CD4-positive, alpha-beta T cell treated with Interleukin-17A for 4 hours (primary cell): ENCODE measurements around the gene LAMA3.
A peak's percentile ranks its signal among the peaks of the same experiment; 100 is the strongest.

Experiments used
- DNase-seq: peaks from one replicate; pipeline ENCODE4 v3.0.0-alpha.2; 2020; ENCODE audit warnings: mixed read lengths

Gene LAMA3

DNA sequence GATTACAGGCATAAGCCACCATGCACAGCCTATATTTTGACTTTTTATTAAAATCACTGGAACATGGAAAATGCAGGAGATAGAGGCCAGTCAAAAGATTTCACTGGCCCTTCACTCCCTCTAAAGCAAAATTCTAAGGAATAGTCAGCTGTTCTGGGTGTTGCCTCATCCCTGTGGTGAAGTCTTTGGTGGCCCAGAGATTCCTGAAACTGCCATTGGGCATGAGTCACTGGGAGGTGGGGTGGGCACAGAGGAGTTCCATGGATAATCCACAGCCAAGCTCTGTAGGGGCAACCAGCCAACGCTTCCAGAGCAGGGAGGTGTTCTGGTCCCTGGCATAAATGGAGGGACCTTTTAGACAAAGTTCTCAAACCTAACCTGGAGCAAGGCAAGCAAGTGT, 235.6 kb downstream of the LAMA3 start:
- no peak for DNase-seq

DNA sequence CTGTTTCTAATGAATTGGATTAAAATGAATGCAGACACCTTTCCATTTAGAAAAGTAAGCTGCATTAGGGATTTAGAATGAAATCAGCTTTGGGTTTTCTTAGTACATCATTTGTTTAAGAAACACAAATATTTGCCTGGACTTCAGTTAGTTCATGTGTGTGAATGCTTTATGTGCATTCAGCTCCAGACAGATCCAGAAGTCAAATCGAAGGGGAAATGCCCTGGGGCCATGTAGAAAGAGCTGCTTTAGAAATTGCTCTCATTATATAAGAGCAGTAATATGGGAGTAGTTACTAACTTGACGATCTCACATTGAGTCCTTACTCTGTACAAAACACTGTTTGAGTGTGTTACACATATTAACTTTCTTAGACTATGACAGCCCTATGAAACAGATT, 237.3 kb downstream of the LAMA3 start:
- no peak for DNase-seq

DNA sequence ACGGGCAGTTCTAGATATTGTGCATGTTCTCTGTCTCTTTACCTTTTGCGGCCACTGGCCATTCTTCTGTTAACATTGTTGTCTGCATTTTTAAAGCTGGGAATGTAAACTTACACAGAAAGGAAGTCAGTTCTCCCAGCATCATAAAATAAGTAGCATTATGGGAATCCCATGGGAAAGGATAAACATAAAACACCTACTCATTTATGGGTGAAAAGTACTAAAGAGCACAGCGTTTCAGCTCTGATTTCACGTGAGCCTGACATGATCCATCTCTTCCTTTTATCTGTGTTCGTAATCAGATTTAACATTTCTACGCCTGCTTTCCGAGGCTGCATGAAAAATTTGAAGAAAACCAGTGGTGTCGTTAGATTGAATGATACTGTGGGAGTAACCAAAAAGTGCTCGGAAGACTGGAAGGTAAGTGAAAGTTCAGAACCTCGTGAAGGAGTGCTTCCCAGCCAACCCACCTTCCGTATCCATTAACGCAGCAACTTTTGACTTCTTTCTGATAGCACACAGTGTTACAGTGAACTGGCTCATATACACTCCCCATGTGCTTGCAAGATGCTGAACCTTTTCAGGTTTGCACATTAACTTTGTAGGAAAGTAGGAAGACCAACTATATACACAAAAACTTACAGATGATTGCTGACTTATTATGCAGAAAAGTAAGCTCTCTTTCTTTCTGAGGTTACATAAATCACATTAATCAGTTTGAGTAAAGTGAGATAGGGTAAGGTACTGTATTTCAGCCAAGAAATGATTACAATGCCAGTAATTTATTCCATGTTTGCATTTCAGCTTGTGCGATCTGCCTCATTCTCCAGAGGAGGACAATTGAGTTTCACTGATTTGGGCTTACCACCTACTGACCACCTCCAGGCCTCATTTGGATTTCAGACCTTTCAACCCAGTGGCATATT, 238.8 kb downstream of the LAMA3 start:
- no peak for DNase-seq

DNA sequence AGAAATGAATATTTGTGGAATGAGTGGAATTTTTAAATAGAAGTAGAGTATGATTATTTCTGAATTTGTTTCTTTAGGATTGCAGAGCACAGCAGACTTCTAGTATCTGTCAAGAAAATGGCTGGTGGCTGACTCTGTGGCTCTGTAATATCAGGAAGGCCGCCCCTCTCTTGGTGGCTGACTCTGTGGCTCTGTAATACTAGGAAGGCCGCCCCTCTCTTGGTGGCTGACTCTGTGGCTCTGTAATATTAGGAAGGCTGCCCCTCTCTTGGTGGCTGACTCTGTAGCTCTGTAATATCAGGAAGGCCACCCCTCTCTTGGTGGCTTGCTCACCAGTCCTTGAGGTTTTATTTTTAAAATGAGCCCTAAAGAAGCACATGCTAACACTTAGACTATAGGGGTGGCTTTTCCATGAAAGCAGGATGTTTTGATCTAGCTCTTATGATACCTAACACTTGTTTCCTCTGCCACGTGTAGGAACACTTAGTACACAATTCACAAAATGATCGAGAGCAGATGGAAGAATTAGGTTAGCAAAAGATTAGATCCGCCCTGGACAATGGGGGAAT, 240.2 kb downstream of the LAMA3 start:
- DNase-seq: peak; percentile 10

- no peak for DNase-seq
These were observed 240.7 kb downstream of the LAMA3 start for GRCh38 chr18:23930002-23930401.

GRCh38 chr18:23932385-23933067, 243.3 kb downstream of the LAMA3 start:
- no peak for DNase-seq

DNA sequence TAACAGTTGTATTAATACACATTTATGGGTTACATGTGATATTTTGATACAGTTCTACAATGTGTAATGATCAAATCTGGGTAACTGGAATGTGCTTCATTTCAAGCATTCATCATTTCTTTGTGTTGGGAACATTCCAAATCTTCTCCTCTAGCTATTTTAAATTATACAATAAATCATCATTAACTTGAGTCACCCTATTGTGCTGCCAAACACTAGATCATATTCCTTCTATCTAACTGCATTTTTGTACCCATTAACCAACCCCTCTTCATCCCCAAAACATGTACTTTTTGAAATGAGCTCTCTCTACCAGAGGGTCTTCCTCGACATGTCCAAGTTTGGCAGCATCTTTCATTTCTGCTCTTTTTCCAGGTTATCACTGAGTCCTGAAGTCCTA, 244.2 kb downstream of the LAMA3 start:
- DNase-seq: no peak

DNA sequence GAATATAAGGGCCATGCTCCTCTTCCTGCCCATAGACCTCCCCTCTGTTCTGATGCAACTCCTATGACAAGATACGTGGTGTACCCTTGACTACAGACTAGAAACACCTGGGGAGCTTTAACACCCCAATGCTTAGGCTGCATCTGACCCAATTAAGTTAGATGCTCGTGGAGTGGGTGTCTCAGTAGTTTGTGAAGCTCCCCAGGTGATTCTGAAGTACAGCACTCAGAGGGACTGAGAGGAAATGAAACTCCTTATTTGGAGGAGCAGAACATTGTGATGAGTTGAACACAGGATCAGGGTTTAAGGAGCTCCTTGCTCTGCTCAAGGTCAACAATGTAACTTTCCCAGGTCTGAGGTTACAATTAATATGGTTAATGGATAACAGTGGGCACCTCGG, 245.0 kb downstream of the LAMA3 start:
- DNase-seq: no peak

GRCh38 chr18:23934863-23935262, 245.6 kb downstream of the LAMA3 start:
- no peak for DNase-seq

DNA sequence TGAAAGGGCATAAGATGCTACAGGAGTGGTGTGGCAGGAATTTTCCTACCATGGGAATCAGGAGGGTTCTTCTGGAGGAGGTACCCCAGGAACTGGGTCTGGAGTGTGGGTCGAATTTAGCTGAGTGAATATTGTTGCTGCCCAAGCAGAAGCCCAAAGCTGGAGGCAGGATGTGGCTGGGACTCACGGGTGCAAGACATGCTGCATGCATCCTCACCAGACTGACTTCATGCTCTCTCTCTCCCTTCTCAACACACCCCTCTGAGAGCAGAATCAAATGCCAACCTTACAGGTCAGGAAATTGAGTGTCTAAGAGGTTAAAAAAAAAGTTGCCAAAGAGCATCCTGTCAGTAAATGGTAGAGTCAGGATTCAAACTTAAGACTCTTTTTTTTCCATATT, 246.6 kb downstream of the LAMA3 start:
- peak; percentile 67 for DNase-seq

DNA sequence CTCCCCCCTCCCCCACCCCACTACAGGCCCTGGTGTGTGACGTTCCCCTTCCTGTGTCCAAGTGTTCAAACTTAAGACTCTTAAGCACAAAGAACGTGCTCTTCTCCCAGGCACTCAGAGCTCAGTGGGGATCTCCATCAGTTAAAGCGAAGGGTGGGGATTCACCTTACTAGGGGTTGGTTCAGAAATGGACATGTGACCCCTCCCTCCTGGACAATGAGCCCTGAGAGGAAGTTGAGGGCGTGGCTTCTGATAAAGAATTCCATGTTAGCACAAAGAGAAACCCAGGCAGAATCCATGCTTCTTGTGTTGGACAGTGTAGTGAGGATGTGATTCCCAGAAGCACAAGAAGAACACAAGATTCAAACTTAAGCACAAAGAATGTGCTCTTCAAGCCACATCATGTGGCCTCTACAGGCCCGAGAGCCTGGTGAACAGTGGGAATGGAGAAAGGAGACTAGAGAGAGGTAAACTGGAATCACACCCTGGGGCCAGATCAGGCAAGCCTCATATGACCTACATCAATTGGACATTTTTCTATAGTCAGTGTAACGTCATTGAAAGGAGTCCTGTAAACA, 247.2 kb downstream of the LAMA3 start:
- no peak for DNase-seq

DNA sequence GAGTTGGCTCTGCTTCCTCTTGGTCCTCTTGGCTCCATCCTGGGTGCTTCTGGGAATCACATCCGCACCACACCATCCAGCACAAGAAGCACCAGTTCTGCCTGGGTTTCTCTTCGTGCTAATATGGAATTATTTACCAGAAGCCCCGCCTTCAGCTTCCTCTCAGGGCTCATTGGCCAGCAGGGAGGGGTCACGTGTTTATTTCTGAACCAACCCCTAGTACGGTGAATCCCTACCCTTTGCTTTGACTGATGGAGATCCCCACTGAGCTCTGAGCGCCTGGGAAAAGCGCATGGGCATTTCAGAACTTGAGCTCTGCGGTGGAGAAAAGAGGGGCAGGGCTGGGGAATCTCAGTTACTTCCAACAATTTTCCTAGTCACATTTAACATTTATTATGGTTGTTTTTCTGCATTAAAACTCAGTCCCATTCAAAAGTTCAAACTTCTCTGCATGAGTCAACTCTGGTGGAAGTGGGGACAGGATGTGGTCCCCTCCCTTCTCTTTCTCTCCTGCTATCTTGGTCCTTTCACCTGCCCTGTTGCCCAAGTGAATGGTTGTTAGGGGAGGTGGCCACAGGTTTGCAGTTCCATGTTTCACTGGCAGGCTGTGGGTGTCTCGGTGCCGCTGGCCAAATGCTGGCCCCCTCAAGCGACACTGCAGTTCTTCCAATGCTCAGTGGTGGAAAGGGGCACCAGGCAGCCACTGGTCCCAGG, 248.9 kb downstream of the LAMA3 start:
- peak; percentile 45 for DNase-seq

DNA sequence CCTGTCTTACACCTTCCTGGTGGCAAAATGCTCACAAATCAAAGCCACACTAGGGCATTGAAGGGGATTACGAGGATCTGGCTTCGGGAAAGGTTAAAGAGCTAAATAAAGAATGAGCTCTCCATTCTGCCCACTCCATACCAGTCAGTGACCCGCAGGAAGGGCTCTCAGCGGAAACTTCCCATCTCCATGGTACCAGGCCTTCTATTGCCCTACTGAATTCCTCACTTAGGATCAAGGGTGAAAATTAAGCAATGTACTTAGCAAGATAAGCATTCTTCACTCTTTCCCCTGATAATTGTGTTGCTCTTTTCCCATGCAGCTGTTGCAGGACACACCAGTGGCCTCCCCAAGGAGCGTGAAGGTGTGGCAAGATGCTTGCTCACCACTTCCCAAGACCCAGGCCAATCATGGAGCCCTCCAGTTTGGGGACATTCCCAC, 249.7 kb downstream of the LAMA3 start:
- no peak for DNase-seq

GRCh38 chr18:23939366-23939765, 250.1 kb downstream of the LAMA3 start:
- DNase-seq: no peak

- no peak for DNase-seq
These were observed 250.6 kb downstream of the LAMA3 start for GRCh38 chr18:23939896-23940295.

- DNase-seq: no peak
These were observed 252.5 kb downstream of the LAMA3 start for GRCh38 chr18:23941791-23942190.

GRCh38 chr18:23943104-23943503, 253.9 kb downstream of the LAMA3 start:
- DNase-seq: peak; percentile 31

GRCh38 chr18:23943903-23944624, 254.8 kb downstream of the LAMA3 start:
- DNase-seq: no peak

- no peak for DNase-seq
These were observed 256.3 kb downstream of the LAMA3 start for GRCh38 chr18:23945416-23946079.

- no peak for DNase-seq
These were observed 260.6 kb downstream of the LAMA3 start for GRCh38 chr18:23949863-23950262.

GRCh38 chr18:23950644-23951043, 261.4 kb downstream of the LAMA3 start:
- DNase-seq: no peak

GRCh38 chr18:23951206-23951605, 262.0 kb downstream of the LAMA3 start:
- no peak for DNase-seq
